ENCODE measurements around the gene AGAP1.

DNA sequence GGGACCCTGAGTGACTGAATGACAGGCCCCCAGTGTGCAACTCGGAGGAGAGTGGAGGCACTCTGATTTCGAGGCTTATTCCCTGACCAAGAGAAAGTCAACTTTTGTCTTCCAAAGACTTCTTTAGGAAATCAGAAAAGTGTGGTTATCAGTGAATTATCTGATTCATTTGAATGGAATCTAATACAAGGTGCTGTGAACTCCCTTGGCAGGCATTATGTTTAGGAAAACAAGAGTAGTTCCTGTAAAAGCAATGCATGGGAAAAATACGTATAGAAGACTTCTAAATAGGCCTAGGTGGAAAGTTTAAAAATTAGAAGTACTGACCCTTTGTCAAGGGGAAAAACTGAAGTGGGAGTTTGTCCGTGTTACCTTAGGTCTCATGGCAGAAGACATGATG is 404.9 kb downstream of the AGAP1 start:
- TF ChIP-seq, protein P1, sequence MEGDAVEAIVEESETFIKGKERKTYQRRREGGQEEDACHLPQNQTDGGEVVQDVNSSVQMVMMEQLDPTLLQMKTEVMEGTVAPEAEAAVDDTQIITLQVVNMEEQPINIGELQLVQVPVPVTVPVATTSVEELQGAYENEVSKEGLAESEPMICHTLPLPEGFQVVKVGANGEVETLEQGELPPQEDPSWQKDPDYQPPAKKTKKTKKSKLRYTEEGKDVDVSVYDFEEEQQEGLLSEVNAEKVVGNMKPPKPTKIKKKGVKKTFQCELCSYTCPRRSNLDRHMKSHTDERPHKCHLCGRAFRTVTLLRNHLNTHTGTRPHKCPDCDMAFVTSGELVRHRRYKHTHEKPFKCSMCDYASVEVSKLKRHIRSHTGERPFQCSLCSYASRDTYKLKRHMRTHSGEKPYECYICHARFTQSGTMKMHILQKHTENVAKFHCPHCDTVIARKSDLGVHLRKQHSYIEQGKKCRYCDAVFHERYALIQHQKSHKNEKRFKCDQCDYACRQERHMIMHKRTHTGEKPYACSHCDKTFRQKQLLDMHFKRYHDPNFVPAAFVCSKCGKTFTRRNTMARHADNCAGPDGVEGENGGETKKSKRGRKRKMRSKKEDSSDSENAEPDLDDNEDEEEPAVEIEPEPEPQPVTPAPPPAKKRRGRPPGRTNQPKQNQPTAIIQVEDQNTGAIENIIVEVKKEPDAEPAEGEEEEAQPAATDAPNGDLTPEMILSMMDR (IDR thresholded peaks at IDR 0.05), result no peak
- TF ChIP-seq POLR2A (IDR thresholded peaks at IDR 0.05), result no peak
